ENCODE data around the gene MRPS16. TPM values are rescaled to one million over a fixed set of nuclear protein-coding genes. Genes with fewer than 3 reads are reported as not detected.

Gene MRPS16
- total RNA-seq, result 100 to 1,000 TPM; 140 to 145 TPM

GRCh38 chr10:73252445-73253224 is at the start of gene MRPS16:
Gene MRPS16 (minus strand): TSS chr10:73252644. CDS start chr10:73252482, 162 bp downstream.
- Mint-ChIP-seq H3K4me1 (ENCODE audit: low read depth) (peaks cover 38% of the 10 kb centered on the region), H3K4me3 (peak within 1 kb of the TSS; percentile 98), H3K27ac (peak within 1 kb of the TSS; percentile 94), H3K27me3 (ENCODE audit: low read depth) (no peaks in the 10 kb centered on the region), H3K9me3 (no peaks in the 10 kb centered on the region), H3K36me3 (ENCODE audit: low read depth) (peaks cover 35% of the 10 kb centered on the region)
- peak; percentile 97 for DNase-seq
- CTCF ChIA-PET, result interaction anchor here (0.6 to 1.8 kb wide), 5 partner anchors 11 to 1037 kb away, joined by 3 to 6 read pairs (median 3); partner anchors contain the start of genes ANAPC16 and ANXA7
- intact Hi-C loops (cut with micrococcal nuclease), result loop anchor here (1.0 to 5.0 kb wide), 7 partner anchors 106 to 690 kb away; partner anchors contain the start of genes CFAP70, NDST2, PPP3CB and SEC24C

DNA sequence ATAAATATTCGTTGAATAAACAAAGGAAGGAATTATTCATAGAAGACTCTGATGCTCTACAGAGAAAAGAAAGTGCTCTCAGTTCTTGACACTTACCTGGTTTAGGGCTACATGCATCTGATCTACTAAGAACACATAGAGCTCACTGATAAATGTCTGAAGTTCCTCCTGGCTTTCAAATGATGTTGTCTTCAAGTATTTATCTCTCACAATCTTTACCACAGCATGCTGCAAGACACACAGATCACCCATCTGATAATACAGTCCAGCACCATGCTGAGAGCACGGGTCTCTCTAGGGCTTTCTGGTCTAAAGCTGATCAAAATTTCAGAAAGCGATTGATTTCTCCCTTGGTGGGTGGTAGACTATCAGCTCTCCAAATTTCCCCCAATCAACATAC is 44.5 kb upstream of the MRPS16 start:
- intact Hi-C loops (cut with micrococcal nuclease), result no loop called here
- Mint-ChIP-seq H3K27me3 (ENCODE audit: low read depth) (no peaks in the 10 kb centered on the region), H3K27ac (no peak overlapping the region), H3K9me3 (no peaks in the 10 kb centered on the region), H3K36me3 (ENCODE audit: low read depth) (no peaks in the 10 kb centered on the region), H3K4me1 (ENCODE audit: low read depth) (no peaks in the 10 kb centered on the region), H3K4me3 (no peak overlapping the region)
- CTCF ChIA-PET, result no interaction called here
- DNase-seq, result no peak

DNA sequence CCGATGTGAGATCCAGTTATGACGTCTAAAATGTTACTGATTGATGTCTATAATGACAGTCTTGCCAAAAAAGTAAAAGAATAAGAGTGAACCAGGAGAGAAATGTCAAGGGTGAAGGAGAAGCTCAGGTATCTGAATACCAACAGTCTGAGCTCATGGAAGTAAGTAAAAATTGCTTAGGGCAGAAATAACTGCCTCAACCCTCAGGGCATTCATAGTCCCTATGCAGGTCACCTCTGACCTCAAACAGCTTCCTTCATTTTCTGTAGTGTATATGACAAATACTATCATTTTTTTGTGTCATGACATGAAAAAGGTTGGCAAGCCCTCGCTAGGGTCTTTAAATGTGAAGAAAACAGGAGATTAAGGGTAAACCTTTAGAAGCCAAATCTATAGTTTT is 41.0 kb upstream of the MRPS16 start:
- Mint-ChIP-seq H3K4me3 (no peak overlapping the region), H3K36me3 (ENCODE audit: low read depth) (peaks cover 8% of the 10 kb centered on the region), H3K9me3 (peaks cover 2% of the 10 kb centered on the region), H3K27me3 (ENCODE audit: low read depth) (no peaks in the 10 kb centered on the region), H3K4me1 (ENCODE audit: low read depth) (no peaks in the 10 kb centered on the region), H3K27ac (no peak overlapping the region)
- CTCF ChIA-PET, result interaction anchor here (0.6 kb wide), 1 partner anchor 216 kb away, joined by 4 read pairs; no protein-coding TSS in a partner anchor
- no peak for DNase-seq
- intact Hi-C loops (cut with micrococcal nuclease), result no loop called here

DNA sequence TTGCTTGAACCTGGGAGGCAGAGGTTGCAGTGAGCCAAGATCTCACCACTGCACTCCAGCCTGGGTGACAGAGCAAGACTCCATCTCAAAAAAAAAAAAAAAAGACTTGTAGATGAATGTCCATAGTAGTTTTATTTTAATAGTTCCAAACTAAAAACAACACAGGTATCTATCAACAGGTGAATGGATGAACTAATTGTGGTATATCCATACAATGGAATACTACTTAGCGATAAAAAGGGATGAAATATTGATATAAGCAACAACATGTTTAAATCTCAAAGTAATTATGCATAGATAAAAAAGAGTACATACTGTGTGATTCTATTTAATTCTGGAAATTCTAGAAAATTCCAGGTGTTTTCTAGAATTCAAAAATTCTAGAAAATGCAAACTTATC is 37.5 kb upstream of the MRPS16 start:
- no peak for DNase-seq
- no peak overlapping the region for H3K4me3 Mint-ChIP-seq

DNA sequence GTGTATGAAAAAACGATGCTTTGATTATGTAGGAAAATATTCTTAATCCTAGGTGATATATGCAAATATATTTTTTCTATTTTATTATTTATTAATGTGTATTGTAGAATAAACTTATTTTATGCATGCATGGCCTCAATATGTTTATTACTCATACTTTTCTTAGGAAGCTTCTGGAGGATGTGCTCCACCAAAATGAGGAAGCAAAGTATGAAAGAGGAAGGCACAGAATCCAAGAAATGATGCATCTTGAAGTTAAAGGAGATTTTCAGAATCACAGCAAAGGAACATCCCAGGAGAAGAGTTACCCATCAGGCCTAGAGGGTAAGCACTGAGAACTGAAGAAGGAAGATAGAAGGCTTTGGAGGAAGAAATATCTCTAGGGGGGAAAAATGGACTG is 35.0 kb upstream of the MRPS16 start:
- intact Hi-C loops (cut with micrococcal nuclease), result no loop called here
- CTCF ChIA-PET, result no interaction called here
- DNase-seq, result no peak
- H3K4me1 Mint-ChIP-seq (ENCODE audit: low read depth), result no peaks in the 10 kb centered on the region
- H3K9me3 Mint-ChIP-seq, result peaks cover 2% of the 10 kb centered on the region
- H3K36me3 Mint-ChIP-seq (ENCODE audit: low read depth), result peaks cover 8% of the 10 kb centered on the region
- no peaks in the 10 kb centered on the region for H3K27me3 Mint-ChIP-seq (ENCODE audit: low read depth)
- no peak overlapping the region for H3K4me3 Mint-ChIP-seq
- no peak overlapping the region for H3K27ac Mint-ChIP-seq

More for the DNA sequence above, 37.5 kb upstream of the MRPS16 start:
- H3K27ac Mint-ChIP-seq, result no peak overlapping the region
- CTCF ChIA-PET, result no interaction called here
- H3K27me3 Mint-ChIP-seq (ENCODE audit: low read depth), result no peaks in the 10 kb centered on the region
- intact Hi-C loops (cut with micrococcal nuclease), result no loop called here
- no peaks in the 10 kb centered on the region for H3K4me1 Mint-ChIP-seq (ENCODE audit: low read depth)
- peaks cover 2% of the 10 kb centered on the region for H3K9me3 Mint-ChIP-seq
- peaks cover 8% of the 10 kb centered on the region for H3K36me3 Mint-ChIP-seq (ENCODE audit: low read depth)

GRCh38 chr10:73281097-73281496 is 28.7 kb upstream of the MRPS16 start:
- intact Hi-C loops (cut with micrococcal nuclease), result no loop called here
- no peak overlapping the region for H3K4me3 Mint-ChIP-seq
- CTCF ChIA-PET, result no interaction called here
- no peaks in the 10 kb centered on the region for H3K36me3 Mint-ChIP-seq (ENCODE audit: low read depth)
- no peak overlapping the region for H3K27ac Mint-ChIP-seq
- H3K9me3 Mint-ChIP-seq, result no peaks in the 10 kb centered on the region
- DNase-seq, result no peak
- no peaks in the 10 kb centered on the region for H3K27me3 Mint-ChIP-seq (ENCODE audit: low read depth)
- no peaks in the 10 kb centered on the region for H3K4me1 Mint-ChIP-seq (ENCODE audit: low read depth)

GRCh38 chr10:73264423-73264822 is 12.0 kb upstream of the MRPS16 start:
- Mint-ChIP-seq H3K9me3 (no peaks in the 10 kb centered on the region), H3K4me1 (ENCODE audit: low read depth) (peaks cover 3% of the 10 kb centered on the region), H3K27me3 (ENCODE audit: low read depth) (no peaks in the 10 kb centered on the region), H3K36me3 (ENCODE audit: low read depth) (no peaks in the 10 kb centered on the region), H3K4me3 (no peak overlapping the region), H3K27ac (no peak overlapping the region)
- no peak for DNase-seq
- intact Hi-C loops (cut with micrococcal nuclease), result loop anchor here (1.0 kb wide), 2 partner anchors 265 to 380 kb away; no protein-coding TSS in a partner anchor
- CTCF ChIA-PET, result interaction anchor here (0.6 to 2.1 kb wide), 7 partner anchors 8 to 380 kb away, joined by 3 to 6 read pairs (median 4); no protein-coding TSS in a partner anchor

DNA sequence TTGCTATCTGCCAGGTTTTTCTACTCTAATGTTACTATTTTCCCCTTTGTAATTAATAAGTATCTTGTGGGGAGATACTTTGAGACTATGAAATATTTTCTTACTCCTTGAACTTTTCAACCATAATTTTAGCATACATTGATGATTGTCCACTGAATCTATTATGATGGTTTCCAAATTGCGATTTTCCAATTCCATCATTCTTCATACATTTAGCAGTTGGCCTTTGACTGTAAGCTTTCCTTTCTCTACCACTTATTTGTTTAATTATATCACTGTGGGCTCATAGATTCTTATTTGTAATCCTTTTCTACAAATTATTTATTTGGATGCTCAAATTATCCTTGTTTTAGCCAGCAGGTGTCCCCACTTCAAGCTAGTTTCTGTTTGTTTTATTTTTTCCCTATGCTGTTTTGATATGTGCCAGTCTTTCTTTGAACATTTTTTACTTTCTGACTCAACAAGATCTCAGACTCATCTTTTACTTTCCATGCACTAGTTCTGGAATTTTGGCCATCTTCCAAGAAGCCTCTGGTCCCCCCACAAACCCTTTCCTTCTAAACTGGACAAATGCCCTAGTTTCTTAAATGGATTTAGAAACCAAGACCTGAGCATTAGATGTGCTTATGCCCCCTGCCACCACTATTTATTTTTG is 11.4 kb upstream of the MRPS16 start:
- no peak overlapping the region for H3K4me3 Mint-ChIP-seq
- no peaks in the 10 kb centered on the region for H3K36me3 Mint-ChIP-seq (ENCODE audit: low read depth)
- CTCF ChIA-PET, result interaction anchor here (0.6 to 2.1 kb wide), 7 partner anchors 8 to 370 kb away, joined by 3 to 6 read pairs (median 4); no protein-coding TSS in a partner anchor
- no peaks in the 10 kb centered on the region for H3K9me3 Mint-ChIP-seq
- DNase-seq, result no peak
- intact Hi-C loops (cut with micrococcal nuclease), result loop anchor here (1.0 kb wide), 2 partner anchors 265 to 380 kb away; no protein-coding TSS in a partner anchor
- no peak overlapping the region for H3K27ac Mint-ChIP-seq
- H3K4me1 Mint-ChIP-seq (ENCODE audit: low read depth), result peaks cover 3% of the 10 kb centered on the region
- no peaks in the 10 kb centered on the region for H3K27me3 Mint-ChIP-seq (ENCODE audit: low read depth)

GRCh38 chr10:73262880-73263555 is 10.6 kb upstream of the MRPS16 start:
- Mint-ChIP-seq H3K36me3 (ENCODE audit: low read depth) (no peaks in the 10 kb centered on the region), H3K4me3 (no peak overlapping the region), H3K4me1 (ENCODE audit: low read depth) (peaks cover 3% of the 10 kb centered on the region), H3K9me3 (no peaks in the 10 kb centered on the region), H3K27ac (no peak overlapping the region), H3K27me3 (ENCODE audit: low read depth) (no peaks in the 10 kb centered on the region)
- intact Hi-C loops (cut with micrococcal nuclease), result no loop called here
- no peak for DNase-seq
- CTCF ChIA-PET, result interaction anchor here (1.0 to 2.1 kb wide), 5 partner anchors 7 to 11 kb away, joined by 3 to 6 read pairs (median 4); no protein-coding TSS in a partner anchor

DNA sequence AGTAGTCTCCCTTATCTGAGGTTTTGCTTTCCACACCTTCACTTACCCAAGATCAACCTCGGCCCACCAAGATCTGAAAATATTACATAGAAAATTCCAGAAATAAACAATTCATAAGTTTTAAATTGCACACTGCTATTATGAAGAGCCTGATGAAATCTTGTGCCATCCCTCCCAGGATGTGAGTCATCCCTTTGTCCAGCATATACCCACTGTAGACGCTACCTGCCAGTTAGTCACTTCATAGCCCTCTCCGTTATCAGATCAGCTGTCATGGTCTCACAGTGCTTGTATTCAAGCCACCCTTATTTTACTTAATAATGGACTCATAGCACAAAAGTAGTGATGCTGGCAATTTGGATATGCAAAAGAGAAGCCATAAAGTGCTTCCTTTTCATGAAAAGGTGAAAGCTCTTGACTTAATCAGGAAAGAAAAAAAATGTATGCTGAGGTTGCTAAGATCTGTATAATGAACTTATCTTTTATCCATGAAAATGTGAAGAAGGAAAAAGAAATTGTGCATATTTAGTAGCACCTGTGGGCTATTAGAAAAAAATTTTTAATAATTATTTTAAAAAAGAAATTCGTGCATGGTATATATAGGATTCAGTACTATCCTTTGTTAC is 9.8 kb upstream of the MRPS16 start:
- Mint-ChIP-seq H3K4me3 (no peak overlapping the region), H3K36me3 (ENCODE audit: low read depth) (no peaks in the 10 kb centered on the region), H3K27me3 (ENCODE audit: low read depth) (no peaks in the 10 kb centered on the region), H3K9me3 (no peaks in the 10 kb centered on the region), H3K27ac (no peak overlapping the region), H3K4me1 (ENCODE audit: low read depth) (peaks cover 3% of the 10 kb centered on the region)
- CTCF ChIA-PET, result interaction anchor here (2.1 kb wide), 1 partner anchor 8 kb away, joined by 6 read pairs; no protein-coding TSS in a partner anchor
- intact Hi-C loops (cut with micrococcal nuclease), result no loop called here
- DNase-seq, result no peak

DNA sequence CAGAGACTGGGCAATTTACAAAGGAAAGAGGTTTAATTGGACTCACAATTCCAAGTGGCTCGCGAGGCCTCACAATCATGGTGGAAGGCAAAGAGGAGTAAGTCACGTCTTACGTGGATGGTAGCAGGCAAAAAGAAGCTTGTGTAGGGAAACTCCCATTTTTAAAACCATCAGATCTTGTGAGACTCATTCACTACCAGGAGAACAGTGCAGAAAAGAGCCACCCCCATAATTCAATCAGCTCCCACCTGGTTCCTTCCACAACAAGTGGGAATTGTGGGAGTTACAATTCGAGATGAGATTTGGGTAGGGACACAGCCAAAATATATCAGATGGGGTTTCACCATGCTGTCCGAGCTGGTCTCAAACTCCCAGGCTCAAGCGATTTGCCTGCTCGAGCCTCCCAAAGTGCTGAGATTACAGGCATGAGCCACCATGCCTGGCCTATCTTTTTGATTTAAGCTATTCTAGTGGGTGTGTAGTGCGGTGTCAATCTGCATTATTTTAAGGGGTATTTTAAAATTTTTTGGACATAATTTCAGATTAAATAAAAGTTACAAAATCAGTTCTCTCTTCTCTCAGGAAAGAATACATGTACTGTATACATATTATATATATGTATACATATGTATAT is 9.0 kb upstream of the MRPS16 start:
- peaks cover 3% of the 10 kb centered on the region for H3K4me1 Mint-ChIP-seq (ENCODE audit: low read depth)
- no peaks in the 10 kb centered on the region for H3K36me3 Mint-ChIP-seq (ENCODE audit: low read depth)
- intact Hi-C loops (cut with micrococcal nuclease), result no loop called here
- H3K9me3 Mint-ChIP-seq, result no peaks in the 10 kb centered on the region
- no peak overlapping the region for H3K27ac Mint-ChIP-seq
- no peak for DNase-seq
- no peak overlapping the region for H3K4me3 Mint-ChIP-seq
- CTCF ChIA-PET, result no interaction called here
- no peaks in the 10 kb centered on the region for H3K27me3 Mint-ChIP-seq (ENCODE audit: low read depth)

Measured in activated naive CD4-positive, alpha-beta T cell treated with anti-CD3 and anti-CD28 coated beads for 36 hours (primary cell).